ENCODE data around the gene MRPL34. TPM values are rescaled to one million over a fixed set of nuclear protein-coding genes. Genes with fewer than 3 reads are reported as not detected.

The MRPL34 gene
- total and polyA plus RNA-seq, 9 of the 15 experiments (the other 6 are each of a cell fraction or from before 2014, with no cell fraction given) = 11.5 to 256 (median 72.5) TPM

DNA sequence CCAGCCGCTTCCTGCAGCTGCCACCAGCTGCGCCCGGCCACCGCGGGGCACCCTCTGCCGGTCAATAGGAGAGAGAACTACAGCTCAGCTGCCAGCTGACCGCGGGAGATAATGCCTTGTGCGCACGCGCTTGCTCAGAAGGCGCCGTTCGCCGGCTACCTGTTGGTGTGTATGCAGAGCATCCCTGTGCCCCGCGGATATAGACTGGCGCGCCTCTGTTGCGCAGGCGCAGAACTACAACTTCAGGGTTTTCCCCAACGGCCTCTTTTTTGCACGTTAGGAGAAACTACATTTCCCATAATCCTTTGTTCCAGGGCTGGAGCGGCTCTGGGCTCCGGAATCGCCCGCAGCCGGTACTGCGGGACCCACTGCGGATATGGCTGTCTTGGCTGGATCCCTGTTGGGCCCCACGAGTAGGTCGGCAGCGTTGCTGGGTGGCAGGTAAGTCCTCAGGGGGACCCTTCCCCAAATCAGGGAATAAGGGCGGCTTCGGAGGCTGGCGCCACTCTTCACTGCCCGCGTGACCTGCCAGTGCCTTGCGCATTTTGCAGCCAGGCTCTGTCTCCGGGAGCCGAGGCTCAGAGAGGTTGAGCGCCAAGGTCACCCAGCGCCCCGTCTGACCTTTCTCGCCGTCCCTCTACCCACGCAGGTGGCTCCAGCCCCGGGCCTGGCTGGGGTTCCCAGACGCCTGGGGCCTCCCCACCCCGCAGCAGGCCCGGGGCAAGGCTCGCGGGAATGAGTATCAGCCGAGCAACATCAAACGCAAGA, at the start of gene MRPL34 (continued):
- peak; percentile 28; the same call in 1 of the 2 replicates for TF ChIP-seq CEBPG (CRISPR knock-in tag; IDR thresholded peaks at IDR 0.05)
- TF ChIP-seq CEBPG (tag; conservative IDR thresholded peaks at IDR 0.05 in 1 of 2, IDR thresholded peaks at IDR 0.05 in 1 of 2) = no peak
- TF ChIP-seq NR2C2 (CRISPR knock-in tag; IDR thresholded peaks at IDR 0.05) = 0 out of 2 replicates have a peak, but pooled peaks have one; percentile 50
- peak; percentile 77 for TF ChIP-seq NR2C2 (tag; IDR thresholded peaks at IDR 0.05)
- peak; percentile 83 for TF ChIP-seq HCFC1 (IDR thresholded peaks at IDR 0.05; ENCODE audit: low read depth, low read length)
- no peak for TF ChIP-seq PTRF (tag; IDR thresholded peaks at IDR 0.05)
- TF ChIP-seq, protein P1, sequence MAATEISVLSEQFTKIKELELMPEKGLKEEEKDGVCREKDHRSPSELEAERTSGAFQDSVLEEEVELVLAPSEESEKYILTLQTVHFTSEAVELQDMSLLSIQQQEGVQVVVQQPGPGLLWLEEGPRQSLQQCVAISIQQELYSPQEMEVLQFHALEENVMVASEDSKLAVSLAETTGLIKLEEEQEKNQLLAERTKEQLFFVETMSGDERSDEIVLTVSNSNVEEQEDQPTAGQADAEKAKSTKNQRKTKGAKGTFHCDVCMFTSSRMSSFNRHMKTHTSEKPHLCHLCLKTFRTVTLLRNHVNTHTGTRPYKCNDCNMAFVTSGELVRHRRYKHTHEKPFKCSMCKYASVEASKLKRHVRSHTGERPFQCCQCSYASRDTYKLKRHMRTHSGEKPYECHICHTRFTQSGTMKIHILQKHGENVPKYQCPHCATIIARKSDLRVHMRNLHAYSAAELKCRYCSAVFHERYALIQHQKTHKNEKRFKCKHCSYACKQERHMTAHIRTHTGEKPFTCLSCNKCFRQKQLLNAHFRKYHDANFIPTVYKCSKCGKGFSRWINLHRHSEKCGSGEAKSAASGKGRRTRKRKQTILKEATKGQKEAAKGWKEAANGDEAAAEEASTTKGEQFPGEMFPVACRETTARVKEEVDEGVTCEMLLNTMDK (IDR thresholded peaks at IDR 0.05; ENCODE audit: borderline replicate concordance, insufficient read depth, low read depth, low read length, poor library complexity, severe bottlenecking) = peak; percentile 81
- TF ChIP-seq SUPT5H (IDR thresholded peaks at IDR 0.05) = peak; percentile 79
- 0 out of 2 replicates have a peak, but pooled peaks have one; percentile 26 for TF ChIP-seq NFIC (IDR thresholded peaks at IDR 0.05)
- peak in 2 of 3 experiments; percentile 44 to 74 for TF ChIP-seq YY1 (IDR thresholded peaks at IDR 0.05; ENCODE audit: borderline replicate concordance in 1 of 3, control insufficient read depth in 1 of 3, extremely low read depth in 1 of 3, insufficient read depth in 3 of 3, insufficient read length in 1 of 3, insufficient replicate concordance in 2 of 3, low read depth in 1 of 3, low read length in 2 of 3)
- TF ChIP-seq SAP30 (IDR thresholded peaks at IDR 0.05; ENCODE audit: borderline replicate concordance, insufficient read depth, low read depth, low read length, poor library complexity, severe bottlenecking) = peak; percentile 82
- no peak for TF ChIP-seq BRF1 (IDR thresholded peaks at IDR 0.05; ENCODE audit: borderline replicate concordance, extremely low read depth, insufficient read length)
- 0 out of 2 replicates have a peak, but pooled peaks have one; percentile 66 for TF ChIP-seq ERF (CRISPR knock-in tag; IDR thresholded peaks at IDR 0.05)
- TF ChIP-seq FOXA3 (CRISPR knock-in tag; conservative IDR thresholded peaks at IDR 0.05 in 1 of 2, IDR thresholded peaks at IDR 0.05 in 1 of 2) = no peak; a peak in 1 of 4 replicates
- TF ChIP-seq, protein P2, sequence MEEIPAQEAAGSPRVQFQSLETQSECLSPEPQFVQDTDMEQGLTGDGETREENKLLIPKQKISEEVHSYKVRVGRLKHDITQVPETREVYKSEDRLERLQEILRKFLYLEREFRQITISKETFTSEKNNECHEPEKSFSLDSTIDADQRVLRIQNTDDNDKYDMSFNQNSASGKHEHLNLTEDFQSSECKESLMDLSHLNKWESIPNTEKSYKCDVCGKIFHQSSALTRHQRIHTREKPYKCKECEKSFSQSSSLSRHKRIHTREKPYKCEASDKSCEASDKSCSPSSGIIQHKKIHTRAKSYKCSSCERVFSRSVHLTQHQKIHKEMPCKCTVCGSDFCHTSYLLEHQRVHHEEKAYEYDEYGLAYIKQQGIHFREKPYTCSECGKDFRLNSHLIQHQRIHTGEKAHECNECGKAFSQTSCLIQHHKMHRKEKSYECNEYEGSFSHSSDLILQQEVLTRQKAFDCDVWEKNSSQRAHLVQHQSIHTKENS (CRISPR knock-in tag; IDR thresholded peaks at IDR 0.05) = no peak
- no peak for TF ChIP-seq CBX2 (IDR thresholded peaks at IDR 0.05; ENCODE audit: insufficient read depth, low read length, poor library complexity, severe bottlenecking)
- TF ChIP-seq, protein P3, sequence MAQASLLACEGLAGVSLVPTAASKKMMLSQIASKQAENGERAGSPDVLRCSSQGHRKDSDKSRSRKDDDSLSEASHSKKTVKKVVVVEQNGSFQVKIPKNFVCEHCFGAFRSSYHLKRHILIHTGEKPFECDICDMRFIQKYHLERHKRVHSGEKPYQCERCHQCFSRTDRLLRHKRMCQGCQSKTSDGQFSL (CRISPR knock-in tag; IDR thresholded peaks at IDR 0.05) = no peak
- TF ChIP-seq, protein P3 (tag; IDR thresholded peaks at IDR 0.05) = no peak
- peak; percentile 83; the same call in 1 of the 2 replicates for TF ChIP-seq GTF2F1 (IDR thresholded peaks at IDR 0.05; ENCODE audit: low read depth, low read length)
- peak; percentile 76 for TF ChIP-seq EP400 (IDR thresholded peaks at IDR 0.05)
- peak; percentile 88 for TF ChIP-seq RBFOX2 (IDR thresholded peaks at IDR 0.05; ENCODE audit: low read depth, low read length)
- peak; percentile 98 for TF ChIP-seq NRF1 (conservative IDR thresholded peaks at IDR 0.05 in 1 of 2, IDR thresholded peaks at IDR 0.05 in 1 of 2)

Measured in K562 (cell line).